ENCODE data around the gene VSTM2L.

Gene VSTM2L

DNA sequence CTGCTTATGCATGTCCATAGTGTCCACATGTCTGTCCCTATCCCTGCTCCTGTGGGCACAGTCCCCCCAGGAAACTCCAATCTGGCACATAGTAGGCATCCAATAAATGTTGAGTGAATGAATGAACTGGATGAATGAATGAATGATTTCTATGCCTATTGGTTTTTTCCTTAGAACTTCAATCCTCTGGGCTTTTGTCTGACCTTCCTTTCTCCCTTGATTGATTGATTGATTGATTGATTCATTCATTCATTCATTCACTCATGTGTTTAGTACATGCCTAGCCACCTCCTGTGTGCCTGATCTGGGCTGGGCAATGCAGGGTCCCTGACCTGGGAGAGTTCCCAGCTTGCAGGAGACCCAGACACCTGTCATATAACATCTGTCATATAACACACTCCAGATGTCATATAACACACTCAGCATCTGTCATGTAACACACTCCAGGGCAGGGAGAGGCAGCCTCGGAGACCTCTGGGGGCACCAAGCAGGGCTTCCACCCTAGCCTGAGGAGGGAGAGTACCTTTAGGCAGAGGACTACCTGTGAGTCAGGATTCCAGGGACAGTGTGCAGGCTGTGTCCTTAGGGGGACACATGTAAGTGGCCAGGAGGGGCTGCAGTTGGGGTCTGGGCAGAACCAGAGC, 17.9 kb downstream of the VSTM2L start:
- DNase-seq: no peak

DNA sequence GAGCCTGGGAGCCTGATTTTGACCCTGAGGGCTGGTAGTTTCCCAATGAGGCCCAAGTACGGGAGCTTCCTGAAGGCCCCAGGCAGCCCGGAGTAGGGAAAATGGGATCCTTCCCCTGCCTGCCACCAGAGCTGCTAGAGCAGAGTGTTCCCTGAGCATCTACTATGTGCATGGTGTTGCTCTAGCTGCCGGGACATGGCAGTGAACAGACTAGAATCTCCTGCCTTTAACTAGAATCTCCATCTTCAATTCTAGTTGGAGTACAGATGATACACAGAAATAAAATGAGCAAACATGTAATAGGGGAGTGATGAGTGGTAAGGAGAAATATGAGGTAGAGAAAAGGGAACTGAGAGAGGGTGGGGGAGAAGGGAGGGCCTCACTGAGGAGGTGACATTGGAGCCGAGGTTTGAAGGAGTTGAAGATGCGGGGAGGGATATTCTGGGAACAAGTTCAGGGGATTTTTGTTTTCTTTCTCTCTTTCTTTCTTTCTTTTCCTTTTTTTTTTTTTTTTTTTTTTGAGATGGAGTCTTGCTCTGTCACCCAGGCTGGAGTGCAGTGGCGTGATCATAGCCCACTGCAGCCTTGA, 18.5 kb downstream of the VSTM2L start:
- DNase-seq: no peak

DNA sequence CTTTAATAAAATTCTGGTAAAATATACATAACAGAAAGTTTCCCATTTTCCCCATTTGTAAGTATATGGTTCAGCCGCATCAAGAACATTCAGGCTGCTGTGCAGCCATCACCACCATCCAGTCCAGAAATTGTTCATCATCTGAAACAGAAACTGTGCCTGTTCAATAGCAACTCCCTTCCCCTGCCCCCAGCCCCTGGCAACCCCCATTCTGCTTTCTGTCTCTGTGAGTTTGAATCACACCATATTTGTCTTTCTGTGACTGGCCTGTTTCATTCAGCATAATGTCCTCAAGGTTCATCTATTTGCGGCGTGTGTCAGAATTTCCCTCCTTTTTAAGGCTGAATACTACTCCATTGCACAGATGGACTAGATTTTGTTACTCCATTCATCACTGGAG, 19.1 kb downstream of the VSTM2L start:
- no peak for DNase-seq

DNA sequence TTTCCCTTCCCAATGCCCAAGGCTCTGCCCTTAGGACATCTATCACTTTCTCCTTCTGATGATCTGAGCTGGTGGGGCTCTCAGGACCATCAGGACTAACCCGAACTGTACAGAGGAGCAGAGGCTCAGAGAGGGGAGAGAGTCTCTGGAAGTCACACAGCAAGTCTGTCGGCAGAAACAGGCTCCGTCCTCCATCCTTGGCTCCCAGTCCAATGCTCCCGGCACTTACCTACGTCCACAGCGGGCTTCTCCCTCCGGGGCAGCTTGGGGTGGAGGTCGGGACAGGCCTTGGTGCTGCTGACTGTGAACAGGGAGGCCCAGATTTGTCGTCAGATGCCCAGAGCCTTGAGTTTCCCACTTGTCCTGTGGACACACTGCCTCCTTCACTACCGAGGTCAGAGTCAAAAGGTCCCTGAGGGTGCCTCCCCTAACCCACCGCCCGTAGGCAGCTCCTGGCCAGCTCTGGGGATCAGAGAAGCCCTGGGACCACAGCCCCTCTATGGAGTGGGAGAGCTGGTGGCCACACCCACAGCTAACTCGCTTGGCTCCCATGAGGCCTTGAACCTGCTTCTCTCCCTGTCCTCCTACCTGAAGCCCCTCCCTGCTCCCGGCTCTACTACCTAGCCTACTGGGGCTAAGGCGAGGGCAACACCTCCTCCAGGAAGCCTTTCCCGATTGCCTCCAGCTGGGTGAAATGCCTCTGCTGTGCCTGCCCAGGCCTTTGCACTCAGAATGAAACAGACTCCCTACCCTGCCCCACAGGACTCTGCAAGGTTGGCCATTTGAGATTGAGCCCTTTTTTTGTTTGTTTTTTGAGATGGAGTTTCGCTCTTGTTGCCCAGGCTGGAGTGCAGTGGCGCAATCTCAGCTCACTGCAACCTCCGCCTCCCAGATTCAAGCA, 22.6 kb downstream of the VSTM2L start:
- no peak for DNase-seq

DNA sequence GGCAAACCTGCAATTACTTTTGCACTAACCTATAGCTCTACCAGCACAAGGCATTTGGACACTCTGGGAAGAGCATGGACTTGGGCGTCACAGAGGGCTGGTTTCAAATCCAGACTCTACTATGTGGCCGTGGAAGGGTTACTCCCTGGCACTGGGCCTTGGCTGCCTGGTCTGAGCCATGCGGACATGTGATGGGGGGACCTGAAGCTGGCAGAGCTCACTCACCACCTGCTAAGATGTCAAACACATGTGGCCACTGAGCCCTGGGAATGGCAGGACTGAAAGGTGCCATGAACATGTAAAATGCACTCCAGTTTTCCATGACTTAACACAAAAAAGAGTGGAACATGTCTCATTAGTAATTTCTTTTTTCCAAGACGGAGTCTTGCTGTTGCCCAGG, 23.7 kb downstream of the VSTM2L start:
- DNase-seq: no peak

DNA sequence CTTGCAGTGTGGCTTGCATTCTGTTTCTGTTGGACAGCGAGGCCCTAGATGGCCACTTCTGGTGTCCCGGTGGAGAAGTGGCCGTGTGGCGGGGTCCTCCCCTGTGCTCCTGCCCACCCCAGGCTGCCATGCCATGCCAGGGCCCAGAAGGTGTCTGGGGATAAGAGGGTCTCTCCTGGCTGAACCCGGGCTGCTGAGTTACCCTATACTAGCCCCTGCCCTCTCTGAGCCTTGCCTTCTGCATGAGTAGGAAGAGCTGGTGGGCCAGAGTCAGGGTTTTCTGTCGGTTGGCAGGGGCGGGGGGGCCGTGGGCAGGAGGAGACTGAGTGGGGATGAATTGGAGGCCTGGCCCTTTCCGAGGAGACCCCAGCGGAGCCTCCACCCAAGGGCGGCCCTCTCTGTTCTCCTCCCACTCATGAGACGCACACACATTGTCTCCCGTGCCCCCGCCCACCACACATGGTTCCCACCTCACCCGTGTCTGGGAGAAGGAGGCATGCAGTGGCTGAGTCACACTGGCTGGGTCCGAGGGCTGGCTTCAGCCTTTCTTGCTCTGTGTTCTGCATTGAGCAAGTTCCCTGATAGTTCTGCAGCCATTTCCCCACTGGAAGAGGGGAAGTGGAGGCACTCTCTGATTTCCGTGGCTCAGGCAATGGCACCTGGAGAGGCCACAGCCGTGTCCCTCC, 24.6 kb downstream of the VSTM2L start:
- DNase-seq: no peak

DNA sequence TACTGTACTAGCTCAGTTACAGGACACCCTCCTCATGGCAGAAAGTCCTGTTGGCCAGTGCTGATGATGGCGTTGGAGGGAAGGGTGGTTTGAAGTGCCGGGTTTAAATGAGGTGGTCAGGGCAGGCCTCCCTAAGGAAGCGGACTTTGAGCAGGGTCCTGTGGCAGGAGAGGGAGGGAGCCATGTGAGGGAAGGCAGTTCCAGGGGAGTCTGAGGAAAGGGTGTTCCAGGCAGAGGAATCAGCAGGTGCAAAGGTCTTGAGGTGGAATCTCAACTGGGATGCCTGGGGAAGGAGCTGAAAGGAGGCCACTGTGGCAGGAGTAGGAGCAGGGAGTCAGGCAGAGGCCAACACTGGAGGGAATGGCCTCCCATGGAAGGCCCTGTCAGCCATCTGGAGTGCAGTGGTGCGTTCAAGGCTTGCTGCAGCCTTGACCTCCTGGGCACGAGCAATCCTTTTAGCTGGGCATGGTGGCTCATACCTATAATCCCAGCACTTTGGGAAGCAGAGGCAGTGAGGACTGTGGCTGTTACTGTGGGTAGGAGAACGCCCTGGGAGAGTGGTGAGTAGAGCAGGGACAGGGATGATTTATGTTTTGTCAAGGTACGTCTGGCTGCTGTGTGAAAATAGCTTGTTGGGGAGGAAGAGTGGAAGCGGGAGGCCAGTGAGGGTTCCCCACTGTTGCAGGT, 26.2 kb downstream of the VSTM2L start:
- DNase-seq: no peak

DNA sequence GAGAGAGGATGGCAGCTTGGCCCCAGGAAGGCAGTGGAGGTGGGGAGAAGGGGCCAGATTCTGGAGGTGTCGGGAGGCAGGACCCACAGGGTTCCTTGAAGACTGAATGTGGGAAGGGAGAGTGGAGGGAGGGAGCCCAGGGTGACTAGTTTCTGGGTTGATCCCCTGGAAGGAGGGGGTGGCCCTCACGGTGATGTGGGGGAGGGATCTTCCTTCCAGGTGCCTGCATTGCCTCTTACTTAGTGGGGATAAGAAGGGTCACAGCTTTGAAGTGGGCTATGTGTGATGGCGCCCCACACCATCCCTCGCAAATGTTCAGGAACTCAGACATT, 26.7 kb downstream of the VSTM2L start:
- no peak for DNase-seq

DNA sequence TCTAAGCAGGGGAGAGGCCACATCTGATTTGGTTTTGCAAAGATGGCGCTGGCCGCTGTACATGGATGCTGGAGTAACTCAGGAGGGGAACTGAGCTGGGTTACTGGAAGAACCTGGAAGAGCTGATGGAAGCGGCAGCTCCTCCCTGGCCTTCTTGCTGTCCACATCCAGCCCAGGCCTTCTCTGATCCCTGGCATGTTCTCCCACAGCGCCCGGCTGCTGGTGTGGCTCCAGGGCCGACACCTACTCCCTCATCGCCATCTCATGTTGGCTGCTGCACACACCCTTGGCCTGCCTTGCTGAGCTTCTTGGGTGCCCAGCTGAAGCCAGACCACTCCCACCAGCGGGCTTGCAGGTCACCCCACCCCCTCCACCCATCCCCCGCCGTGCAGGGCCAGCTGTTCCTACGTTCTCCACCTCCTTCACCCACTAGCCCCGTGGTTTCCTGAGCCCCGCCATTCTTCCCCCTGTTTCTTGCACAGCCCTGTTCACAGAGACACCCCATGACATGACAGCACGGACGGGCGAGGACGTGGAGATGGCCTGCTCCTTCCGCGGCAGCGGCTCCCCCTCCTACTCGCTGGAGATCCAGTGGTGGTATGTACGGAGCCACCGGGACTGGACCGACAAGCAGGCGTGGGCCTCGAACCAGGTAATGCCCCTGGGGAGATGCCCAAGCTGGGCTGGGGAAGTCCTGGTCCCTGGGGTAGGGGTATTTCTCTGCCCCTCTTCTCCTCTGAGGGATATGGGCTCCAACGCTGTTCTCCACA, 28.4 kb downstream of the VSTM2L start:
- no peak for DNase-seq

DNA sequence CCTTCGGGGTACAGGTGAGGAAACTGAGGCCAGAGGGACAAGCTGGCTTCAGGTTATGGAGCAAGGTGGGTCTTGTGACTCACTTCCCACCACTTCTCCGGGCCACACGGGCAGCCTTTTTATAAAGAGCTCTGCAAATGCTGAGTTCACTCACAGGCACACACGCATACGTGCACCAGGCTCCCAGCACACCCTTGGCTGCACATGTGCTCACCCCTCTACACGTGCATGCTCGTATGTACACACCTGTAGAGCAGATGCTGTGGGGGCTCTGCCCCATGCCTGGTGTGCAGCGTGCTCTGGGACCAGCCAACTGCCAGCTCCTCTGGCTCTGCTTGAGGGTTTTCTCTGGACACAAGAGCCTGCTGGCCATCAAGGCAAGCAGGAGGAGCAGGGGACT, 29.1 kb downstream of the VSTM2L start:
- DNase-seq: no peak

DNA sequence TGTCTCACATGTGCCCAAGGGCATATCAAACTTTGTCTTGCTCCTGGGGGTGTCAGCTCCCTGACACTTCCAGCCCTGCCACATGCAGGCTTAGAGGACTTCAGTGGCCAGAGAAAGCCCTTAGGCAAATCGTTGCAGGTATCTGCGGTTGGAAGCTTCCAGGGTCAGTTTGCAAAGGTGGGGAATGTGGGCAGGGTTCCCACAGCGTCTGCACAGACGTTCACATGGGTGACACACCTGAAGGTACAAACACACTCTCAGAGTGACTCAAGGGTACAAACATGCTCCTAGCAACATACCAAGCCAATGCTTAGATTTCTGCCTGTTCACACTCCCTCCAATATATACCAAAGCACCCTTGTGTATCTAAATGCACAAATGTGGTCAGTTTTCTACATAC, 30.0 kb downstream of the VSTM2L start:
- no peak for DNase-seq

DNA sequence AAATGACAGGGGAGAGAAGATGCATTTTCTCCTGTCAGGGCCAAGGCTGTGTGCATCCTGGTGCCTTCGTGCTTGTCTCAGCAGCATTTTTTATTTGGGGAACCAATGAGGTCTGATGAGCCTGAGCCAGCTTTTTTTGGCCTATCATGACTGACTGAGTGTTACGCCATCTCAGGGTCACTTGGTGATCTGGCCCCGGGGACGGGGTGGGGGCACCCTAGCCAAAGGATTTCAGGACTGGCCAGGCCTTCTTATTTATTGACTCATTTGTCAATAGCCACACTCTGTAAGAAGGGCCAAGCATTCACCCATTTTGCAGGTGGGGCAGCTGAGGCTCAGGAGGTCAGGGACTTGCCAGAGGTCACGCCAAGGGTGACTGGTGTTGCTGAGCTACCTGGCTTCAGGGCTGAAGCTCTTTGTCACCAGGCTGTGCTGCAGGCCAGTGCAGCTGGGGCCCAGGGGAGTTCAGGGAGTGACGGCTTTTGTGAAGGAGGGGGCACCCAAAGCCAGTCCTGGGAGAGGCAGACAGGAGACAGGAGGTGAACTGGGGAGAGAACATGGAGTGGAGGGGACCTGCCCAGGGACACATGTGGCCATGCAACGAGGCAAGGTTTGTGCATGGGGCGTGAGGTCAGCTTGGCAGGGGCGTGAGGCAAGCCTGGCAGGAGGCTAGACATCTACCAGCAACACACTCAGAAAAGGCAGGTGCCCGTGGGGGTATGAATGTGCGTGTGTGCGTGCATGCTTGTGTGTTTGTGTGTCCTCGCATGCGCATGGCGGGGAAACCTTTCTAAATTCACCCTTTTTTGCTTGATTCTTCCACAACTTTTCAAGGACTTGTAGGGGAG, 31.1 kb downstream of the VSTM2L start:
- no peak for DNase-seq

DNA sequence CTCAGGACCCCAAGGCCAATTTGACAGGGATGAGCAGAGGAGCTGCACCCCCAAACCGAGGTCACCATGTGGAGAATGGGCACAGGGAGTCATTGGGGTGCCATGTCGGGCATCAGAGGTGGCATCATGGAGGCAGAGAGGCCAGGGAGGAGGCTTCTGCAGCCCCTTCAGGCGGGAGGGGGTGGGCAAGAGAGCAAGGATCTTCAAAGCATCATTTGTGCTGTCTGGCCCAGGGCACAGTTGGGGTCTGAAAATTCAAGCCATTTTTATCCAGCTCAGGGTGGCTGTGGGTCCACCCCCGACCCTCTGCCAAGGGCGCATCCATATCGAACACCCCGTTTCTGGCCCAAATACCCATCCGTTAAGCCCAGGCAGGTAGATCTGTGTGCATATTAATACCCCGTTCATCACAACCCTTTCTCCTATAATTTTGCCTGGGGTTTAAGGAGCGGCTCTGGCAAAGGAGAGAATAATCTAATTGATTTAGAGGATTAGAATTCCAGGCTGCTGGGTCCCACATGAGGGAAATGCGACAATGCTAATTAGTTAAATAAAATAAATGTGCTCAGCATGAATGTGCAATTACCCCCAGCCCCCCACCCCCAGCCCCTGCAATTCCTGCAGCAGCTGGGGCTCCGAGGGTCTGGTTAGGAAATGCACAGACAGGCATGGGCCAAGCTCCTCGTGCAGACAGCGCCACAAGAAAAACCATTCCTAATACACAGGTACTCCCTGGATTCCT, 31.9 kb downstream of the VSTM2L start:
- DNase-seq: no peak

DNA sequence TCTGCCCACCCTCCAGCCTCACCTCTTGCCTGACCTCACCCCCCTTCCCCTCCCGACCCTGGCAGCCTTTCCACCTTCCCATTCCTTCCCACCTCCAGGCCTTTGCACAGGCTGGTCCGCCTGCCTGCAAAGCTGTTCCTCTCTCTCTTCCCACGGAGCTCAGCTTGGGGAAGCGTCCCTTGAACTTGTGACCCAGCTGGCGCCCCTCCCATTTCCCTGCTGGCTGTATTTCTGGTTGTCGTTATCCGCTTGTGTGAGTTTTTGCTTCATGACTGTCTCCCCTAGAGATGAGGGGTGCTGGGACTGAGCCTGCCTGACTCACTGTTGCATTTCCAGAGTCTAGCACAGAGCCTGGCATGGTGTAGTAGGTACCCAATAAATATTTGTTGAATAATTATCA, 32.5 kb downstream of the VSTM2L start:
- DNase-seq: no peak

DNA sequence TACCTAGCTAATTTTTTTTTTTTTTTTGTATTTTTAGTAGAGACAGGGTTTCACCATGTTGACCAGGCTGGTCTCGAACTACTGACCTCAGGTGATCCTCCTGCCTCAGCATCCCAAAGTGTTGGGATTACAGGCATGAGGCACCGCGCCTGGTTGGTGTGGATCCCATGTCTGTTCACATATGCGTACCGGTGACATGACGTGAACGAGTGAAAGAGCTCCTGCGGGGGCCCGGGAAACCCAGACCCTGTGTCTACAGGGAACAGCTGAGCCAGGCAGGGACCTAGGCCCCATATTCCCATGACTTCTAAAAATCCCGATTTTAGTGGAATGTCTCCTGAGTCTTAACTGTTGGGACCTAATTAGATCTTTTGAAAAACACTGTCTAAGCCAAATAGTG, 33.1 kb downstream of the VSTM2L start:
- DNase-seq: no peak

DNA sequence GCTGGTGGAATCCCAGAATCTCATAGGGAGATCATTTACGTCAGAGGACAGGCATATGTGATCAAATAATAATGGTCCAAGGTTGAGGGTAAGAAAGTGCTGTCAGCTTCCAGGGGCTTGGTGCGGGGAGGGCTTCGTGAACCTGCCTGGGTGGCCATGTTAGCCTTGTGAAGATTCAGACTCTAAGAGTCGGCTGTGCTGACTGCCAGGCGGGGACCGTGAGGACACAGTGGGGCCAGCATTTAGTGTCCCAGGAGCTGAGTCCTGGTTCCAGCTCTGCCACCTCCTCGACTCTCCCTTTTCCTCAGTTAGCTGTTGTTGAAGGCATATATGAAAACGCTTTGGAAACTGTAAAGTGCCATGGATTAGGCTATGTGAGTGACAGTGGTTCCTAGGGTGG, 33.5 kb downstream of the VSTM2L start:
- DNase-seq: no peak

DNA sequence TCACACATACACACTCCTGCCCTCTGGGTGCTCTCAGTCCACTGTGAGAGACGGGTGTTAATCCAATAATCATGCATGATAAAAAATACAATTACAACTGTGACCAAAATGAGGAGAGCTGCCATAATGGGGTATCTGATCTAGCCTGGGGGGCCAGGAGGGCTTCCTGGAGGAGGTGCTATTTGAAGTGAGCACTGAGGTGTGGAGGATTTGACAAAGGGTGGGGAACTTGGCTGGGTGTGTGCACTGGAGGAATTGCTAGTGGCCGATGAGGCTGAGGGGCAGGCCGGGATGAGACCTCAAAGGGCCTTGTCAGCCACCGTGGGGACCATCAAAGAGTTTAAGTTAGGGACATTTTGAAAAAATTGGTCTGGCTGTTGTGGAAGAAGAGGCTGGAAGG, 34.8 kb downstream of the VSTM2L start:
- DNase-seq: no peak

DNA sequence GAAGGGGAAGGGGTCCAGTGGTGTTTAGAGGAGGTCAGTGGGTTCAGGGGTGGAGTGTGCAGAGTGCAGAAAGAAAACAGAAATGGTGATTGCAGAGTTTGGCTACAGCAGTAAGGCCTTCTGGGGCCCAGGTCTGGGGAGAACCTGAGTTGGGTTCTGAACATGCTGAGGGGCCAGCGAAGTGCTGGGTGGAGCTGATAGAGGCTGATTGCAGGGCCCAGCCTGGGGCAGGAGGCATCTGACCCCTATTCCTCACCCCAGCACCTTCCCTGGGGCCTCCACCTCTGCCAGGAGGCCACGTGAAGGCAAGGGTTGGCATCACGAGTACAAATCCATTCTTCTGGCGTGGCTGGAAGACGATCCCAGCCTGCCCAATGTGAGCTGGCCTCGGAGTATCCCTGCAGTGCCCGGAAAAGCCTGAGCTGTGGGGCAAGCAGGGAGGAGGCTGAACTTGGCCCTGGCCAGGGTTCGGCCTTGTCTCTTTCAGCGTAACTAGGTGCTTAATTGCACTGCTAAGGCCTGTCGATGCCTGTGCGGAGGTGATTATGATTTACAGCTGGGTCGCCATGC, 35.3 kb downstream of the VSTM2L start:
- no peak for DNase-seq

DNA sequence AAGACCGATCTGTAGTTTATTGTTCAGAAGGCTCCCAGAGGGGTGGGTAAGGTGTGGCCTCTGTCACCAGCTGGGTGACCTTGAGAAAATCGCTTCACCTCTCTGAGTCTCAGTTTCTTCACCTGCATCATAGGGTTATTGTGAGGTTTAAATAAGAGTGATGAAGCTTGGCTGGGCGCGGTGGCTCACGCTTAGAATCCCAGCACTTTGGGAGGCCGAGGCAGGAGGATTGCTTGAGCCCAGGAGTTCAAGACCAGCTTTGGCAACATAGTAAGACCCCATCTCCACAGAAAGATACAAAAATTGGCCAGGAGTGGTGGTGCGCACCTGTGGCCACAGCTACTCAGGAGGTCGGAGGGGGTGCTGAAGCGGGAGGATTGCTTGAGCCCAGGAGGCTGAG, 36.0 kb downstream of the VSTM2L start:
- no peak for DNase-seq

All from right forelimb (tissue), 1 donor.